ENCODE results near the gene THUMPD3.
A peak's percentile ranks its signal among the peaks of the same experiment; 100 is the strongest.

The THUMPD3 gene

GRCh38 chr3:9369508-9369907 is 6.7 kb downstream of the THUMPD3 start:
- DNase-seq, result no peak

- DNase-seq, result no peak
Measured at GRCh38 chr3:9373465-9373864, 10.6 kb downstream of the THUMPD3 start.

- DNase-seq, result no peak
Measured at GRCh38 chr3:9377981-9378380, 15.1 kb downstream of the THUMPD3 start.

- no peak for DNase-seq
Measured at GRCh38 chr3:9379327-9379726, 16.5 kb downstream of the THUMPD3 start.

GRCh38 chr3:9380014-9380413 is 17.2 kb downstream of the THUMPD3 start:
- no peak for DNase-seq

- no peak for DNase-seq
Measured at GRCh38 chr3:9384141-9384828, 21.4 kb downstream of the THUMPD3 start.

- no peak for DNase-seq
Measured at GRCh38 chr3:9385187-9386077, 22.6 kb downstream of the THUMPD3 start.

GRCh38 chr3:9386078-9386459 is 23.2 kb downstream of the THUMPD3 start:
- DNase-seq, result no peak

GRCh38 chr3:9386501-9387321 is 23.9 kb downstream of the THUMPD3 start:
- no peak for DNase-seq

GRCh38 chr3:9387322-9387655 is 24.4 kb downstream of the THUMPD3 start:
- no peak for DNase-seq

- no peak for DNase-seq
Measured at GRCh38 chr3:9388142-9388541, 25.3 kb downstream of the THUMPD3 start.

GRCh38 chr3:9388562-9389272 is 25.9 kb downstream of the THUMPD3 start:
- no peak for DNase-seq

- DNase-seq, result no peak
Measured at GRCh38 chr3:9390265-9390888, 27.5 kb downstream of the THUMPD3 start.

GRCh38 chr3:9392041-9392440 is 29.2 kb downstream of the THUMPD3 start:
- DNase-seq, result no peak

- DNase-seq, result no peak
Measured at GRCh38 chr3:9395570-9396300, 32.9 kb downstream of the THUMPD3 start.

- DNase-seq, result peak; percentile 84
Measured at GRCh38 chr3:9396301-9396631, 33.4 kb downstream of the THUMPD3 start.

GRCh38 chr3:9396632-9397331 is 33.9 kb downstream of the THUMPD3 start:
- DNase-seq, result peak; percentile 99

GRCh38 chr3:9397332-9397905 is 34.6 kb downstream of the THUMPD3 start, which contains the start of gene SETD5:
Gene SETD5 (plus strand): TSS chr3:9397615. CDS start chr3:9428939, 31,324 bp downstream.
- peak; percentile 100 for DNase-seq

- peak; percentile 53 for DNase-seq
Measured at GRCh38 chr3:9397906-9398699, 35.2 kb downstream of the THUMPD3 start.

Data from stimulated activated CD8-positive, alpha-beta memory T cell treated with anti-CD3 and anti-CD28 coated beads, Interleukin-4, amount 100 ng/mL, for 48 hours (primary cell).